ENCODE measurements around the gene DYRK1A. TPM values are rescaled to one million over a fixed set of nuclear protein-coding genes. Genes with fewer than 3 reads are reported as not detected.

DYRK1A gene
- total and polyA plus RNA-seq, 7 donors, result 21.5 to 105 (median 79.9) TPM

DNA sequence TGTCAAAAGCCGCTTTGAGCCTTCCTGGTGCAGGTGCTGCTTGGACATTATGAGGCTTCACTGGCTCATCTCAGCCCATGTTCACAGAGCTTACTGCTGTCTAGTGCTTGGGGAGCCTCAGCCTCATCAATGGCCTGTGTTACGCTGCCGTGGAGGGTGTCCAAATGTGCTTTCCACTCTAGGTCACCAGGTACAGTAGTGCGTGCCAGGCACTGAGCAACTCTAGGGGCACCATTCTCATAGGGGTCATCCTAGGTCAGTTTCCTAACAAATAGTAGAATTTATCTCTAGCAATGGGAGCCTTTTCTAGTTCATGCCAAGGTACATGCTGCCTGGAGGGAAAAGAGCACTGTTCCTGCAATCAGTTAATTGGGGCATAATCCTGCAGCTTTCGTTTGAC, 193.8 kb downstream of the DYRK1A start:
- H3K27ac ChIP-seq, result peak overlapping the region; percentile 97
- 63 to 79% (median 69%) methylated on average over 5 of the region's 5 CpGs for WGBS, 3 donors

DNA sequence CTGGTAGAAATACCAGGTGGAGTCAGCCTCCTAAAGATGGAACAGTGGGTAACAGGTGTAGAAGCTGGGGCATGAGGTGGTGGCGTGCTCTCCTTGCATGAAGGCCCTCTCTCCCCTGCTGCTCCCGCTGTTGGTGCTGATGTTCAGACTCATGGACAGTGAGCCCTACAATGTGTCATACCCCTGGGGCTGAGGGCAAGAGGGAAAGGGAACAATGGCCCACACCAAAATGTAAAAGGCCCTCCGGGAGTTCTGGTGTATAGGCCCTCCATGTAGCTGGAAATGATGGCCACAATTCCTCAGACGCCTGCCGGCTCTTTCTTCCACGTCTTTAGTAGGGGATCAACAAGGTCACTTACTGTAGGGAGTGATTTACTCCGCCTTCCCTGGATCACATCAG, 194.9 kb downstream of the DYRK1A start:
- Histone ChIP-seq H3K4me3 (no peak overlapping the region), H3K9me3 (no peaks in the 10 kb centered on the region), H3K4me1 (peaks cover 25% of the 10 kb centered on the region)

More for the DNA sequence above, 193.8 kb downstream of the DYRK1A start:
- no peak for DNase-seq
- no peaks in the 10 kb centered on the region for H3K9me3 ChIP-seq
- H3K27me3 ChIP-seq (ENCODE audit: insufficient read depth in 3 of 3, low read length in 2 of 3), result no peaks in the 10 kb centered on the region
- TF ChIP-seq, protein P1, sequence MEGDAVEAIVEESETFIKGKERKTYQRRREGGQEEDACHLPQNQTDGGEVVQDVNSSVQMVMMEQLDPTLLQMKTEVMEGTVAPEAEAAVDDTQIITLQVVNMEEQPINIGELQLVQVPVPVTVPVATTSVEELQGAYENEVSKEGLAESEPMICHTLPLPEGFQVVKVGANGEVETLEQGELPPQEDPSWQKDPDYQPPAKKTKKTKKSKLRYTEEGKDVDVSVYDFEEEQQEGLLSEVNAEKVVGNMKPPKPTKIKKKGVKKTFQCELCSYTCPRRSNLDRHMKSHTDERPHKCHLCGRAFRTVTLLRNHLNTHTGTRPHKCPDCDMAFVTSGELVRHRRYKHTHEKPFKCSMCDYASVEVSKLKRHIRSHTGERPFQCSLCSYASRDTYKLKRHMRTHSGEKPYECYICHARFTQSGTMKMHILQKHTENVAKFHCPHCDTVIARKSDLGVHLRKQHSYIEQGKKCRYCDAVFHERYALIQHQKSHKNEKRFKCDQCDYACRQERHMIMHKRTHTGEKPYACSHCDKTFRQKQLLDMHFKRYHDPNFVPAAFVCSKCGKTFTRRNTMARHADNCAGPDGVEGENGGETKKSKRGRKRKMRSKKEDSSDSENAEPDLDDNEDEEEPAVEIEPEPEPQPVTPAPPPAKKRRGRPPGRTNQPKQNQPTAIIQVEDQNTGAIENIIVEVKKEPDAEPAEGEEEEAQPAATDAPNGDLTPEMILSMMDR (IDR thresholded peaks at IDR 0.05), result no peak
- ATAC-seq, result no peak
- no peaks in the 10 kb centered on the region for H3K36me3 ChIP-seq (ENCODE audit: insufficient read depth in 1 of 2, low read depth in 1 of 2)
- intact Hi-C loops (cut with DNase I), result loop anchor here in 1 of 2 donors (5.0 kb wide), 2 partner anchors 193 to 293 kb away; partner anchors contain the start of genes DYRK1A and VPS26C
- peaks cover 32% of the 10 kb centered on the region for H3K4me1 ChIP-seq
- H3K4me3 ChIP-seq, result no peak overlapping the region

DNA sequence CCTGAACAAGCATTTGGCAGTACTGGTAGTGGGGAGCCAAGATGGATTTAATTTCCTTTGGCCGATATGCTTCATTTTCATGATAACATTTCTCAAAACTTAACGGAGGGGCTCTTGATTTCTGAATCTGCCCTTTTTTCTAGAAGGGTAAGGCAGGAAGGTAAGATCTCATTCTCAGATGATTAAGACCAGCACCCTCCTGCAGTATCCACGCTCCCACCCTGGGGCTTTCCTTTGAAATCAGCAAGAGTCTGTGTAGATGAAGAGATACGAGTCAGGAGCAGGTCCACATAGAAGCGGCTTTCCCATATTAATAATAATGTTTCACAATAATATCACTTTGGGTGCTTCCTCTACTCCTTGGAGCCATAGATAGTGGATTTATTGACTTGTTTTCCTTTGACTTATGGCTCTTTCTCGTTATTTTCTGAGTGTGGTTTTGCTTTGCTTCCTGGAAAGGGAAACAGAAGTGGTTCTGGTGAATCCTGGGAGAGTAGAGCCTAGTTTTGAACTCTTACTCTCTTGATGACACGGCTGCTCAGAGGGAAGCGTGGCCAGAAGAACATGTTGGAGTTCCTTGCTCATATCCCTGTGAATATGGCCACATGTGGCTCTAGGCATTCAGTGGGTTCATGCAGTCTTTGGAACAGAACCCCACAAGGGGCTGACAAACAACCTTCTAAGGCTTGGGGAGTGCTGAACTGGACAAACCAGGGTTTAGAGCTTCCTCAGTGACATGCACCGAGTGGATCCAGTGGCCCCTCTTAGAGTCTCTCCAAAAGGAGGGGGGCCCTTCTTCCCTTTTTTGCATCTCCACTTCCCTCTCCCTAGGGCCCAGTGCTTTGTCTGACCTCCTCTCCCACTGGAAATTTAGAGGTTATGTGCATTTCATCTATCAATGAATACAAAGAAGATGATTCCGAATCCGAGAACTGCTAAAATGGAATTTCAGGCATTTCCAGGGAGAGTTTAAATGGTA, 195.7 kb downstream of the DYRK1A start:
- intact Hi-C loops (cut with DNase I), result loop anchor here in 1 of 2 donors (5.0 kb wide), 2 partner anchors 195 to 295 kb away; partner anchors contain the start of genes DYRK1A and VPS26C
- no peaks in the 10 kb centered on the region for H3K36me3 ChIP-seq (ENCODE audit: insufficient read depth in 1 of 2, low read depth in 1 of 2)
- peaks cover 21% of the 10 kb centered on the region for H3K4me1 ChIP-seq
- DNase-seq (no peak), ATAC-seq (no peak)
- H3K4me3 ChIP-seq, result peak overlapping the region; percentile 87
- no peaks in the 10 kb centered on the region for H3K27me3 ChIP-seq (ENCODE audit: insufficient read depth in 3 of 3, low read length in 2 of 3)
- WGBS, 3 donors, result 91 to 92% (median 92%) methylated on average over 11 of the region's 11 CpGs
- no peaks in the 10 kb centered on the region for H3K9me3 ChIP-seq
- TF ChIP-seq, protein P1 (IDR thresholded peaks at IDR 0.05), result no peak
- H3K27ac ChIP-seq, result peak overlapping the region; percentile 97

More for the DNA sequence above, 194.9 kb downstream of the DYRK1A start:
- TF ChIP-seq, protein P1 (IDR thresholded peaks at IDR 0.05), result no peak
- intact Hi-C loops (cut with DNase I), result loop anchor here in 1 of 2 donors (5.0 kb wide), 2 partner anchors 194 to 294 kb away; partner anchors contain the start of genes DYRK1A and VPS26C
- DNase-seq (no peak), ATAC-seq (no peak)
- H3K36me3 ChIP-seq (ENCODE audit: insufficient read depth in 1 of 2, low read depth in 1 of 2), result no peaks in the 10 kb centered on the region
- H3K27me3 ChIP-seq (ENCODE audit: insufficient read depth in 3 of 3, low read length in 2 of 3), result no peaks in the 10 kb centered on the region
- WGBS, 3 donors, result 84 to 86% (median 85%) methylated on average over 7 of the region's 7 CpGs
- peak overlapping the region; percentile 97 for H3K27ac ChIP-seq

DNA sequence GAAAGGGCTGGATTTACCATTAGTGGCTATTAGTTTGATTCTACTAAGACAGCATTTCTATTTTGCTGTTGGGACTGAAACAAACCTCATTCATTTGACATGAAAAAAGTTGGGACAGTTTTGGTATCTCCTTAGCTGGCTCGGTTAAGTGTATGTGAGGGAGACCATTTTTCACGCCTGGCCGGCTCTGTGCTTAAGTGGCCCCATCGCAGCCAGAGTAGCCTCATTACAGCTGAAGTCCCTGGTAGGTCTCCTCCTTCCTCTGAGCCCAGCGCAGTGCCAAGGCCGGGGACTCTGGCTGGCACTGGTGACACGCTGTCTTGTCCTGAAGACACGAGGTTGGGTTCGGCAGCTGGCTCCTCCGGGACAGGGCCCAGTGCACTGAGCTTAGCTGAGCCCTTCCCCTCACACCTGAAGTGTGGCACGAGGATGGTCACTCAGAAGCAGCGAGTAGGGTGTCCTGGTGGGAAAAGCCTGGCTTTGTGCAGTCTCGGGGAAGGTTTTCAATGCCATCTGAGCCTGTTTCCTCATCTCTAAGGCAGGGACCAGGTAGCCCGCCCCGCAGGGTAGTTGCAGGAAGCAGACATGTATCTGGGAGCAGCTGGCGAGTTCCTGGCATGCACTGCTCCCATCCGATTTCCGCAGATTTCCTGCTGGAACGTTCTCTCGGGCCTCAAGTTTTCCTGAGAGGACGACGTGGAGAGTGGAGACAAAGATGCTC, 196.5 kb downstream of the DYRK1A start:
- Histone ChIP-seq H3K4me1 (peaks cover 26% of the 10 kb centered on the region), H3K27me3 (ENCODE audit: insufficient read depth in 3 of 3, low read length in 2 of 3) (no peaks in the 10 kb centered on the region), H3K4me3 (peak overlapping the region; percentile 87), H3K9me3 (no peaks in the 10 kb centered on the region), H3K36me3 (ENCODE audit: insufficient read depth in 1 of 2, low read depth in 1 of 2) (no peaks in the 10 kb centered on the region), H3K27ac (peak overlapping the region; percentile 97)
- intact Hi-C loops (cut with DNase I), result loop anchor here in 1 of 2 donors (5.0 kb wide), 2 partner anchors 196 to 296 kb away; partner anchors contain the start of genes DYRK1A and VPS26C
- TF ChIP-seq, protein P1 (IDR thresholded peaks at IDR 0.05), result no peak
- 34 to 45% (median 44%) methylated on average over 22 of the region's 22 CpGs for WGBS, 3 donors
- ATAC-seq (peak; percentile 6 to 20 (median 13)), DNase-seq (peak; percentile 42 to 73)

Data from psoas muscle (tissue), 8 donors.